ENCODE measurements around the gene BRD3.

- TF ChIP-seq POLR2A (IDR thresholded peaks at IDR 0.05), result no peak
- TF ChIP-seq CTCF (IDR thresholded peaks at IDR 0.05), result no peak
These were observed 57.3 kb downstream of the BRD3 start for GRCh38 chr9:134010310-134011173.

All from heart left ventricle (tissue), 13 donors.